Measurements from ENCODE around the gene FAAH. TPM values are rescaled to one million over a fixed set of nuclear protein-coding genes. Genes with fewer than 3 reads are reported as not detected.

FAAH gene
- total RNA-seq, 1 donor from 2014 or later, result 9.8 TPM

- ATAC-seq (no peak), DNase-seq (no peak)
- intact Hi-C loops (cut with micrococcal nuclease), result no loop called here
These were observed 67.1 kb downstream of the FAAH start for GRCh38 chr1:46461017-46461808.

DNA sequence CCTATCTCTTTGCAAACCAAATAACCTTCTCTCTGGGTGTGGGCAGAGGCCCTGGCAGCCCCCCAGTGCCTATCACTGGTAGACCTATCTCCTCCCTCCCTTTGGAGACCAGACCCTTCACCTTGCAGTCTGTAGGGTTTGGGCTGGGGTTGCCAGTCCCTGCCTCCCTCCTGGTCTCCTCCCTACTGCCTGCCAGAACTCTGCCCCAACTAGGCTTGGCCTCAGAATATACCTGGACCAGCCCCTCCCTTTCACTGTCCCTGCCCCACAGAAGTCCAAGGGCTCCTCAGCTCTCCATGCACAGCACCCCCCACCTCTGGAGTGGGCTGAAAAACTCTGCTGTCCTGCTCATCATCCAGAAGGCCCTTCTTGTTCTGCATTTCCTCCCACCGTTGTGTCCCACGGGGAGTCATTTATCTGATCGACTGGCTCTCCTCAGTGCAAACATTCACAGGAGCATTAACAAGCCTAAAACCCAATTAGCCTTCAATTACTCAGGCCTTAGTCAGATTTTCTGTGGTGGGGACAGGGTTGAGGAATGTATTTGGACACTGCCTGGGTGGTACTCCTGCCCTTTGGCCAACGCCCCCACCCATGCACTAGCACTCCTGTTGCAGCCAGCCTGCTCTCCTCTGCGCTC is 67.8 kb downstream of the FAAH start:
- intact Hi-C loops (cut with micrococcal nuclease), result no loop called here
- DNase-seq (no peak), ATAC-seq (no peak)

Other genes with a start within 250 kb of the FAAH start
- 0.72 TPM for gene TSPAN1, start 219.2 kb upstream of the FAAH start, total RNA-seq
- gene P3R3URF, start 217.8 kb upstream of the FAAH start, total RNA-seq, result not detected
- gene POMGNT1, start 195.9 kb upstream of the FAAH start, total RNA-seq, result 137 TPM
- 7.6 TPM for gene LURAP1, start 191.0 kb upstream of the FAAH start, total RNA-seq
- gene RAD54L, start 146.6 kb upstream of the FAAH start, total RNA-seq, result 0.97 TPM
- 37.6 TPM for gene LRRC41, start 90.7 kb upstream of the FAAH start, total RNA-seq
- 1,191 TPM for gene UQCRH, start 90.6 kb upstream of the FAAH start, total RNA-seq
- gene NSUN4, start 53.5 kb upstream of the FAAH start, total RNA-seq, result 15.3 TPM
- gene DMBX1, start 95.5 kb downstream of the FAAH start, total RNA-seq, result not detected
- gene KNCN, start 157.3 kb downstream of the FAAH start, total RNA-seq, result not detected
- 42.5 TPM for gene MKNK1, start 210.0 kb downstream of the FAAH start, total RNA-seq
- gene MOB3C, start 222.5 kb downstream of the FAAH start, total RNA-seq, result 11.2 TPM

Measured in left ventricle myocardium superior (tissue), 1 donor.